ENCODE data around the gene FOXP4.

DNA sequence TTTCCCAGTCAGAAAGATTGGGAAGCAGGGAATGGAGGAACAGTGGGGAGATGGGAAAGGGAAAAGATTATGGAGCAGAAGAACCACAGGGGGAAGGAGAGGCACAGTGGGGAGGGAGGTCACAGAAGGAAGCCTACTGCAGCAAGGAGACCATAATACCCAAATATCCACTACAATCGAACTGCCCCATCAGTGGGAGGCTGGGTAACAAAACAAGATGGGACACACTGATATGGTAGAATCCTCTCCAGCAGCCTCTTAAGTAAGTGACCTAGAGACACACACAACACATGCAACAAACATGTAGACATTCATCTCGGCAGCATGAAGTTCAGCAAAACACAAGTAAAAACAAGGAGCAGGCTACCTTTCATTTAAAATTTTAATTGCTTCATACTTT lies 4.8 kb upstream of the FOXP4 start:
- TF ChIP-seq, protein P1, sequence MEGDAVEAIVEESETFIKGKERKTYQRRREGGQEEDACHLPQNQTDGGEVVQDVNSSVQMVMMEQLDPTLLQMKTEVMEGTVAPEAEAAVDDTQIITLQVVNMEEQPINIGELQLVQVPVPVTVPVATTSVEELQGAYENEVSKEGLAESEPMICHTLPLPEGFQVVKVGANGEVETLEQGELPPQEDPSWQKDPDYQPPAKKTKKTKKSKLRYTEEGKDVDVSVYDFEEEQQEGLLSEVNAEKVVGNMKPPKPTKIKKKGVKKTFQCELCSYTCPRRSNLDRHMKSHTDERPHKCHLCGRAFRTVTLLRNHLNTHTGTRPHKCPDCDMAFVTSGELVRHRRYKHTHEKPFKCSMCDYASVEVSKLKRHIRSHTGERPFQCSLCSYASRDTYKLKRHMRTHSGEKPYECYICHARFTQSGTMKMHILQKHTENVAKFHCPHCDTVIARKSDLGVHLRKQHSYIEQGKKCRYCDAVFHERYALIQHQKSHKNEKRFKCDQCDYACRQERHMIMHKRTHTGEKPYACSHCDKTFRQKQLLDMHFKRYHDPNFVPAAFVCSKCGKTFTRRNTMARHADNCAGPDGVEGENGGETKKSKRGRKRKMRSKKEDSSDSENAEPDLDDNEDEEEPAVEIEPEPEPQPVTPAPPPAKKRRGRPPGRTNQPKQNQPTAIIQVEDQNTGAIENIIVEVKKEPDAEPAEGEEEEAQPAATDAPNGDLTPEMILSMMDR (conservative IDR thresholded peaks at IDR 0.05), result no peak
- TF ChIP-seq ZFX (IDR thresholded peaks at IDR 0.05), result no peak
